Superior temporal gyrus (tissue), 1 donor: ENCODE measurements around the gene ASCC1.

Experiments used
- DNase-seq: peaks from one replicate; pipeline ENCODE4 v3.0.0-alpha.2; 2016; ENCODE audit errors: extremely low spot score

The ASCC1 gene

GRCh38 chr10:72098836-72099599 is 117.1 kb downstream of the ASCC1 start:
- DNase-seq, result no peak

GRCh38 chr10:72098301-72098835 is 117.7 kb downstream of the ASCC1 start:
- no peak for DNase-seq

GRCh38 chr10:72097448-72098300 is 118.4 kb downstream of the ASCC1 start:
- DNase-seq, result no peak

DNA sequence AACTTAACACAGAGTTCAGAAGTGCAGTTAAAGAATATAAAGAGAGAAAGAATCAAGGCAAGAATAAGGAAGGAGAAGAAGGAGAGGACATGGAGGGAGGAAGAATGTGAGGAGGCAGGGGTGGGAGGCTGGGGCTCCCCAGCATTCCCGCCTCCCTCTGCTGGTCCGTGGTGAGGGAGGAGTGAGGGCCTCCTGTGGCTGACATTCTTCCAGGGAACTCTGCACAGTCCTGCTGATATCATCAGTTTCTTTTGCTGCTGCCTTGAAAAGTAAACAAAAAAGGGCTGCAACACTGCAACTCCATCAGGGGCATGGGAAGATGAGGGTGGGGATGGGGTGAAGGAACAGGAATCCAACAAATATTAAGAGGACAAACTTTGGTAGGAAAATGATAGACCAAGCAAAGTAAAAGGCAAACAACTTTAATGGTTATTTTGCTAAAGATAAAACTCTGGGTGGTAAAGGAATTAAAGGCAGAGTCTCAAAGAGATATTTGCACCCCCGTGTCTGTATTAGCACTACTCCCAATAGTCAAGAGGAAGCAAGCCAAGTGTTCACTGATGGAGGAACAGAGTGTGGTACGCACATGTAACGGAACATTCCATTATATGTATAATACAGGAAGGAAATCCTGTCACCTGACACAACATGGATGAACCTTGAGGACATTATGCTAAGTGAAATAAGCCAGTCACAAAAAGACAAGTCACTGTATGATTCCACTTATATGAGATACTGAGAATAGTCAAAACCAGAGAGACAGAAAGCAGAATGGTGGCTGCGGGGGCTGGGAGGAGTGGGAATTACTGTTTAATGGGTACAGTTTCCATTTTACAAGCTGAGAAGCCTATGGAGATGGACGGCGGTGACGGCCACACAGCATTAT is 119.7 kb downstream of the ASCC1 start:
- no peak for DNase-seq

DNA sequence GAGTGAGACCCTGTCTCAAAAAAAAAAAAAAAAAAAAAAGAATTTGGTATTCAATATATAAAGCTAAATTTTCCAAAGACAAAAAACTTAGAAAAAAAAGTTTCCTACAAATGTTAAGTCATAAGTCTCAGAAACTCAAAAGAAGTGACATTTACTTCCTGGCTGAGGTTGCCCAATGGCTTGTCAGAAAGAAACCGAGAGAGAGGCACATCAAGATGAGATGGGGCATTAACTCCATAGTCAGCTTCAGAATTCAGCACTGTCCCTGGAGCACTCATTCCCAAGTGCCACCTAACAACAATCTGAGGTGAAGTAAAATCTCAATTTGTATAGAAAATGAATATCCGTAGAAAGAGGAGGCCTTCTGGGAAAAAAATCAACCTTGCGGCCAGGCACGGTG is 120.9 kb downstream of the ASCC1 start:
- no peak for DNase-seq

GRCh38 chr10:72094574-72094973 is 121.5 kb downstream of the ASCC1 start:
- no peak for DNase-seq

- no peak for DNase-seq
Observed at GRCh38 chr10:72093450-72093849, 122.6 kb downstream of the ASCC1 start.

DNA sequence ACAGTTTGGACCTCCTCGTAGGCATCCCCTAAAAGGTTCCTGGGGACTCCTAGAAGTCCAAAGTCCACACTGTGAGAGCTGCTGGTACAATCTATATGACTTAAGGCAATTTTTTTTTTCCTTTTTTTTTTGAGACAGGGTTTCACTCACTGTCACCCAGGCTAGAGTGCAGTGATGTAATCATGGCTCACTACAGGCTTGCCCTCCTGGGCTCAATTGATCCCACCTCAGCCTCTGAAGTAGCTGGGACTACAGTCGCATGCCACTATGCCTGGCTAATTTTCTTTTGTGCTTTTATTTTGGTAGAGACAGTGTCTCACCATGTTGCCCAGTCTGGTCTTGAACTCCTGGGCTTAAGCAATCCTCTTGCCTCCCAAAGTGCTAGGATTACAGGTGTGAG is 123.1 kb downstream of the ASCC1 start:
- no peak for DNase-seq

- DNase-seq, result no peak
Observed at GRCh38 chr10:72092171-72092924, 123.7 kb downstream of the ASCC1 start.

DNA sequence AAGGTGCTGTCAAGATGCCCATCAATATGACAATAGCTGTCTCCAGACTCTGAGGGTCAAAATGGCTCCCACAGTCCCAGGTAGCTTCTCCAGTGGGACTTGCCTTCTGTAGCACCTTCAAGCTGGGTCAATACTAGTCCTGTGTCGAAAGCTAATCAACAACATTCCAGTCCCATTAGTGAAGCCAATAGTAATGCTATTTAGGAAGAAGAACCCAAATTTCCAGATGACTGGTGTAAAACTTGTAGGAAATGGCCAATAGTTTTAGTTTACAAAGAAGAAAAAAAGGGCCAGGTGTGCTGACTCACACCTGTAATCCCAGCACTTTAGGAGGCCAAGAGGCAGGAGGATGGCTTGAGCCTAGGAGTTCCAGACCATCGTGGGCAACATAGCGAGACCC is 125.8 kb downstream of the ASCC1 start:
- no peak for DNase-seq

DNA sequence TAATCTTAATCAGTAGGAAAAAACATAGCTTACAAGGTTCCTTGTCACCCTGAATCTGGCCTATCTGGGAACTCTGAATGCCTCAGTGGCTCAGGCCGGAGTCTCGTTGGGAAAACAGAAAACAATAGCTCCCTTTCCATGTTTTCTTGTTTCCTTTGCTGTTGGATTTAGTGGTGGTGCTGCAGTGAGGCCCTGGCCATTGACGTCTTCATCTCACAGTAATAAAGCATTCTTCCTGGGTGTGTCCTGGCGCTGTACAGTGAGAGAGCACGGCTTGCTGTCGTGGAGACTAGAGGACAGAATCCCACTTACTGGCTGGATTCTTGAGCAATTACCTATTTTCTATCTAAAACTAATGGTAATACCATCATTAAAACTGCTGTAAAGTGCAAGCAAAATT is 126.5 kb downstream of the ASCC1 start:
- DNase-seq, result no peak

DNA sequence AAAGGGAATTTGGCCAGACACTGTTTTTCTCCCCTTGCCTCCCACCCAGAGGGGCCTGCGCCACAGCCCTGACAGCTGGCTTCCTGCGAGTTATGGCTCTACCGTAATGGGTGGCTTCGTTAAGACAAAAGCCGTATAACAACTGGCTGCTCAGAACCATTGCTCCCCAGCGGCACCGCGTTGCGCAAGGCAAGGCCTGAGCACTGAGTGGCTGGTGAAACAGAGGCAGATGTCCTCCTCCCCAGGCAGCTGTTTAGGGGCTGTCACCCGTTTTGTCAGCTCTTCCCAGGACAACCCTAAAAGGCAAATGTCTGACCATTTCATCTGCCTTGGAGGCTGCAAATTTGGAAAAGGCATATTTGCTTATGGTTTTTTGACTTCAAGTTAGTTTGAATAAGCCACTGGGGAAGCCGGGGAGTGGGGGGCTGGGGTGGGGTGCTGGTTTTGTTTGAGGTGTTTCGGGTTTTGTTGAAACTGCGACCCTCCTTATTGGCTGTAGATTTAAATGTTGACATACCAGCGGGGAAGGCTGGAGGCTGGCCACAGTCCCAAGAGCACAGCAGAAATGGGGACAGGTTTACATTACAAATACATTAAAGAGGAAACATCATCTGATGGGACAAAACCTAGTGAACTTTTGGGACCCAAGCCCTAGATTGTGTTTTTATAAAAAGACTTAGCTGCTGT is 127.0 kb downstream of the ASCC1 start:
- peak; percentile 60 for DNase-seq

GRCh38 chr10:72087969-72088888 is 127.8 kb downstream of the ASCC1 start, which contains the start of gene SPOCK2:
Gene SPOCK2, minus strand, starts transcription at chr10:72088551. Its CDS starts 223 bp downstream, at chr10:72088328.
- DNase-seq, result peak; percentile 62

GRCh38 chr10:72087392-72087968 is 128.6 kb downstream of the ASCC1 start:
- no peak for DNase-seq

GRCh38 chr10:72086466-72087391 is 129.3 kb downstream of the ASCC1 start:
- no peak for DNase-seq

DNA sequence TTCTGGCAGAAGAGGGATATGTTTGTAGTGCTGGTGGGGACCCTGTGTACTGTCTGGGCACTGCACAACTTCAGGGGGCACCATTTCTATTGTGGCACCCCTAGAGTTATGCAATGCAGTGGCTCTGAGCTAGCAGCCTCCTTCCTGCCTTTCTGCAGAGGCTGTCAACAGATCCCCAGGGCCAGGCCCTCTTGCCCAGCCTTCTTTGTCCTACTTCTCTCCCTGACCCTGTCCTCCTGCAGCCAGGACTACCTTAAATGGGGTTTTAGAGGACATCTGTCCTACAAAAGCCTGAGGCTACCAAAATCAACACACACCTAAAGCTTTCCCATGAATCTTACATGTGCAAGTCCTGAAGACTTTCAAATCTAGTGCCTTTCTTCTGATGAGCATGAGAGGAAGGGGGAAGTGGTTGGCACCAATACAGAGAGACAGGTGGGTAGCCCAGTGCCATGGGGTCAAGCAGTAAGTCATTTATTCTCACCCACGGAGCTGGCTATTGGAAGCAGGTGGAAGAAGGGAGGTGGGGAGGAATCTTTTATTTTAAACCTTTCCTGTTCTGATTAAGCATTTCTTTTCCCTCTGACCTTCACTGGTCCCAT is 130.1 kb downstream of the ASCC1 start:
- no peak for DNase-seq

DNA sequence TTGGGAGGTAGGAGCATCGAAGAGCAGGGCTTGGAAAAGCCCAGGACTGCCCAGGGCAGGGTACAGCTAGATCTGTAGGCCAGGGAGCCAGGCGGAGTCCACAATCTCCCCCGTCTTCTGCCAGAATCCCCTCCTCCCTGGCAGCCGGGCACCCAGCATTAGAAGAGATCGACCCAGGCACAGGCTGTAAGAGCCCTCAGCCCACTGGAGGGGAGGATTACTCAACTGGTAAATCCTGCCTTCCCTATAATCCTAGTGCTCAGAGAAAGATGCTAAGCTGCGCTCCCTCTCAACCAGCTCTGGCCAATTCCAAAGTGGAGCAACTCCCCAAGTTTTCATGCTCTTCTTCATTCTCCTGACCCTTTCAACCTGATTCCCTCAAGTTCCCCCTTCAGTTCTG is 130.9 kb downstream of the ASCC1 start:
- DNase-seq, result no peak
